Pancreas (tissue), 10 donors: ENCODE measurements around the gene ALLC. TPM values are rescaled to one million over a fixed set of nuclear protein-coding genes. Genes with fewer than 3 reads are reported as not detected.
A peak's percentile ranks its signal among the peaks of the same experiment; 100 is the strongest.

Experiments used
- ATAC-seq, 4 donors: fragments of 200-7000 bp; cut with Tn5 transposase; one replicate each; pipeline versions ENCODE4 v1.8.0 to v1.9.1; 2020; ENCODE audit warnings: mild to moderate bottlenecking in 4 of 4, moderate library complexity in 4 of 4
- DNase-seq, 6 donors: peaks; one replicate each; pipeline ENCODE4 v3.0.0-alpha.2; 2020
- FAIRE-seq: peaks from 2 replicates; lab custom pipeline; 2012; peaks lifted over from hg19 to GRCh38; lab: Jason Lieb, UNC
- H3K27ac ChIP-seq, 4 donors: fragments of 200-600 bp; sonication (generic); 1 replicate in 3 of 4; 2 replicates in 1 of 4; pipeline versions ENCODE4 v1.5.0 to v1.8.0; 2020
- H3K27me3 ChIP-seq, 4 donors: fragments of 200-600 bp; one replicate each; pipeline ENCODE4 v1.8.0; 2021
- H3K36me3 ChIP-seq, 3 donors: fragments of 200-600 bp; sonication (generic) in 1 of 3; one replicate each; pipeline versions ENCODE4 v1.5.0 to v1.8.0; 2020 to 2021
- H3K4me1 ChIP-seq, 3 donors: fragments of 200-600 bp; one replicate each; pipeline ENCODE4 v1.8.0; 2021
- H3K4me3 ChIP-seq, 4 donors: fragments of 200-600 bp; sonication (generic) in 2 of 4; one replicate each; pipeline versions ENCODE4 v1.5.0 to v1.8.0; 2020 to 2021
- H3K9me3 ChIP-seq, 4 donors: fragments of 200-600 bp; one replicate each; pipeline ENCODE4 v1.8.0; 2021
- WGBS, 2 donors: extraction: QIAGEN DNeasy Blood & Tissue Kit; methylation state at CpG; one replicate each; pipeline ENCODE4 v1.1.7; 2013; 5-methylcytosine and 5-hydroxymethylcytosine counted together
- intact Hi-C, 3 donors: fragments of 100-400 bp; cut with DNase I; formaldehyde crosslinking; loops; one replicate each; pipeline versions ENCODE4 v1.11.1 to v1.14.2; 2022
- polyA plus RNA-seq, 2 donors: library from polyadenylated mRNA; stranded (reverse); fragments of 200-250 nt; gene quantifications; one replicate each; pipeline ENCODE4 v1.2.3, GENCODE V29; 2013
- total RNA-seq, 6 donors: library from RNA; stranded (reverse); fragmentation: NEBNext Ultra II Directional in 4 of 6; extraction: Animal tissue kit (Norgen Biotek cat#: 25700) in 4 of 6; gene quantifications; one replicate each; pipeline versions ENCODE4 v1.2.1 to v1.2.4, GENCODE V29; 2021 to 2023
- TF ChIP-seq, protein P1 (sequence below), 4 donors: fragments of 200-600 bp; sonication (generic) in 3 of 4; IDR thresholded peaks; one replicate each; pipeline versions ENCODE4 v1.5.0 to v1.8.0; 2021; ENCODE audit warnings: antibody characterized with exemption in 4 of 4
- donor health status: healthy with polysubstance abuse.
- donor health status: DM: no; HTN: no; CAD: no; lungs with moderate emphysema.
- donor health status: DM: no; HTN: no; CAD: no.
- donor health status: control.
- donor health status: control.
- donor health status: Bipolar disorder and iron deficiency.
- donor health status: DM: yes; HTN: yes; CAD: no.
- donor health status: DM: no; HTN: no; CAD: no.
- donor health status: DM: no; HTN: no; CAD: no.
- donor health status: DM: yes; HTN: yes; CAD: no.

ALLC gene
- total and polyA plus RNA-seq, 8 donors, result 0.68 to 0.75 TPM; not detected in 6

DNA sequence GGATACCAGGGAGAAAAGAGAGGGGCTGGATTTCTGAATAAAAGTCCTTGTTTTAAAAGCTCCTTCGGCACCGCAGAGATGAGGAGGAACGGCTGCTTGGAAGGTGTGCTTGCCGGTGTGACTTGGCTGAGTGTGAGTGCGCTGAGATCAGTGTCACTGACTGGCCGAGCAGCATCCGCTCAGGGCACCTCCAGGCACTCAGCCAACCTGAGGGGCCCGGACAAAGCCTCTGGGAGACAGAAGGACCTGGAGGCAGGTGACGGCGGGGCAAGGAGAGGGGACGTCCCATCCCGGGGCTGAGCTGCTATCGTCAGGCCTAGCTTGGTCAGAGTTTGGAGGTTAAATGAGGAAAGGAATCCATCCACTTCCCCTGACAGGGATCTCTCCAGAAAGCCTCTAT is 16.8 kb upstream of the ALLC start:
- Histone ChIP-seq H3K27me3 (no peaks in the 10 kb centered on the region), H3K27ac (no peak overlapping the region), H3K4me3 (no peak overlapping the region), H3K9me3 (no peaks in the 10 kb centered on the region), H3K36me3 (no peaks in the 10 kb centered on the region), H3K4me1 (no peaks in the 10 kb centered on the region)
- intact Hi-C loops, result loop anchor here in 1 of 3 donors (10.0 kb wide), 1 partner anchor 216 kb away; no protein-coding TSS in a partner anchor
- DNase-seq, result peak in 1 of 6 donors; percentile 29
- FAIRE-seq, result no peak
- WGBS, 2 donors, result 74 to 83% methylated on average over 13 of the region's 13 CpGs
- ATAC-seq, result no peak
- TF ChIP-seq, protein P1, sequence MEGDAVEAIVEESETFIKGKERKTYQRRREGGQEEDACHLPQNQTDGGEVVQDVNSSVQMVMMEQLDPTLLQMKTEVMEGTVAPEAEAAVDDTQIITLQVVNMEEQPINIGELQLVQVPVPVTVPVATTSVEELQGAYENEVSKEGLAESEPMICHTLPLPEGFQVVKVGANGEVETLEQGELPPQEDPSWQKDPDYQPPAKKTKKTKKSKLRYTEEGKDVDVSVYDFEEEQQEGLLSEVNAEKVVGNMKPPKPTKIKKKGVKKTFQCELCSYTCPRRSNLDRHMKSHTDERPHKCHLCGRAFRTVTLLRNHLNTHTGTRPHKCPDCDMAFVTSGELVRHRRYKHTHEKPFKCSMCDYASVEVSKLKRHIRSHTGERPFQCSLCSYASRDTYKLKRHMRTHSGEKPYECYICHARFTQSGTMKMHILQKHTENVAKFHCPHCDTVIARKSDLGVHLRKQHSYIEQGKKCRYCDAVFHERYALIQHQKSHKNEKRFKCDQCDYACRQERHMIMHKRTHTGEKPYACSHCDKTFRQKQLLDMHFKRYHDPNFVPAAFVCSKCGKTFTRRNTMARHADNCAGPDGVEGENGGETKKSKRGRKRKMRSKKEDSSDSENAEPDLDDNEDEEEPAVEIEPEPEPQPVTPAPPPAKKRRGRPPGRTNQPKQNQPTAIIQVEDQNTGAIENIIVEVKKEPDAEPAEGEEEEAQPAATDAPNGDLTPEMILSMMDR (IDR thresholded peaks at IDR 0.05), result no peak

DNA sequence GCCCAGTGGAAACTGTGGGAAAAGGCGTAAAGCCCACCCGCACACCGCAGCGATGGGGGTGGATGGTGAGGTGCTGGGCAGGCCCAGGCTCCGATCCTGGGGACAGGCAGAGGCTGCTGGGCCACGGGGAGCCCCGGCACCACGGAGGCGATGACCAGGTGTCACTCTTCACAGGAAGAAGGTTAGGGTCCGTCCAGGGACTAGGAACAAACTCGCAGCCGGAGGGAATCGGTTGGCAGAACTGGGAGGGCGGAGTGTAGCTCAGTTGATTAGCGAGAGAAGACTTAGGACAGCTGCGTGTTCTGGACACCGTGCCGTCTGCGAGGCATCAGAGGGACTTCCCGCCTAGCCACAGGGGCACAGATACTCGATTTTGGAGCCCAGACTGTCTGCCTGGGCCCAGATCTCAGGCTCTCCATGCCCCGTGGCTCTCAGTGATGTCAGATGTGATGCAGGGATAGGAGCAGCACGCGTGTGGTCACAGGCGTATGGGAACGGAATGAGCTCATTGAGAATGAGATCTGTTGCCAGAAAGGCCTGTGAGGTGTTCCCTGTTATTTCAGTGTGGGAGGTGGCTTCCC is 16.1 kb upstream of the ALLC start:
- TF ChIP-seq, protein P1 (IDR thresholded peaks at IDR 0.05), result no peak
- WGBS, 2 donors, result 80 to 85% methylated on average over 26 of the region's 26 CpGs
- Histone ChIP-seq H3K4me3 (no peak overlapping the region), H3K36me3 (no peaks in the 10 kb centered on the region), H3K9me3 (no peaks in the 10 kb centered on the region), H3K27me3 (no peaks in the 10 kb centered on the region), H3K4me1 (no peaks in the 10 kb centered on the region), H3K27ac (no peak overlapping the region)
- intact Hi-C loops, result loop anchor here in 1 of 3 donors (10.0 kb wide), 1 partner anchor 217 kb away; no protein-coding TSS in a partner anchor
- ATAC-seq (no peak), FAIRE-seq (no peak), DNase-seq (peak in 2 of 6 donors; percentile 8 to 35)

DNA sequence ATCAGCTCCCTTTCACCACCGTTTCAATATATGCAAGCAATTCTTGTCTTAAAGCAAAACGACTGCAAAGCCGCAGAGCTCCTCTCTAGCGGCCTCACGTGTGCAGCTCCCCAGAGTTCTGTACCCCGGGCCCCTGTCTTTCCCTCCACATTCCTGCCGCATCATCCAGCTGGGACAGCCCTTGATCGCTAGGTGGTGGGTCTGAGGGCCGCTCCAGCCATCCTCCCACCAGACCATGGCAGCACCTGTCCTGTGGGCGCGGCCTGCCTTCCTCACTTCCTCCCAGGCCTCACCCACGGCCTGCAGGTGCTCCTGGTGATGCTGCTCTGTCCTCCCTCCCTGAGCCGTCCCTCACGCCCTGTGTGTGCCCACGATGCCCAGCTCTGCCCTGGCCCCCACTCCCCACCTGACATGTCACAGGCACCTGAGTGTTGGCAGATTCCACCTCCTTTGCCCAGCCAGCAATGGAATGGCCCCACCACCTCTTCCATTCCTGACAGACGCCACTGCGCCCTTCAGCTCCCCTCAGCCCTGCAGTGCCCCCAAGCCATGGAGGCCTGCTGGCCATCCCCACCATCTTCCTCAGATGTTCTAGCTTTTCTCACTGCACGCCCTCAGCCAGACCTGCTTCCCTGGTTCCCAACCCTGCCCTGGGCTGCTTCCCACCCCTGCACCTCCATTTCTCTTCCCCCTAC is 15.3 kb upstream of the ALLC start:
- intact Hi-C loops, result loop anchor here in 1 of 3 donors (10.0 kb wide), 1 partner anchor 218 kb away; no protein-coding TSS in a partner anchor
- Histone ChIP-seq H3K27ac (no peak overlapping the region), H3K4me3 (no peak overlapping the region), H3K27me3 (no peaks in the 10 kb centered on the region), H3K9me3 (no peaks in the 10 kb centered on the region), H3K36me3 (no peaks in the 10 kb centered on the region), H3K4me1 (no peaks in the 10 kb centered on the region)
- TF ChIP-seq, protein P1 (IDR thresholded peaks at IDR 0.05), result no peak
- WGBS, 2 donors, result 74 to 86% methylated on average over 18 of the region's 18 CpGs
- DNase-seq (peak in 2 of 6 donors; percentile 4 to 48), ATAC-seq (no peak), FAIRE-seq (no peak)

DNA sequence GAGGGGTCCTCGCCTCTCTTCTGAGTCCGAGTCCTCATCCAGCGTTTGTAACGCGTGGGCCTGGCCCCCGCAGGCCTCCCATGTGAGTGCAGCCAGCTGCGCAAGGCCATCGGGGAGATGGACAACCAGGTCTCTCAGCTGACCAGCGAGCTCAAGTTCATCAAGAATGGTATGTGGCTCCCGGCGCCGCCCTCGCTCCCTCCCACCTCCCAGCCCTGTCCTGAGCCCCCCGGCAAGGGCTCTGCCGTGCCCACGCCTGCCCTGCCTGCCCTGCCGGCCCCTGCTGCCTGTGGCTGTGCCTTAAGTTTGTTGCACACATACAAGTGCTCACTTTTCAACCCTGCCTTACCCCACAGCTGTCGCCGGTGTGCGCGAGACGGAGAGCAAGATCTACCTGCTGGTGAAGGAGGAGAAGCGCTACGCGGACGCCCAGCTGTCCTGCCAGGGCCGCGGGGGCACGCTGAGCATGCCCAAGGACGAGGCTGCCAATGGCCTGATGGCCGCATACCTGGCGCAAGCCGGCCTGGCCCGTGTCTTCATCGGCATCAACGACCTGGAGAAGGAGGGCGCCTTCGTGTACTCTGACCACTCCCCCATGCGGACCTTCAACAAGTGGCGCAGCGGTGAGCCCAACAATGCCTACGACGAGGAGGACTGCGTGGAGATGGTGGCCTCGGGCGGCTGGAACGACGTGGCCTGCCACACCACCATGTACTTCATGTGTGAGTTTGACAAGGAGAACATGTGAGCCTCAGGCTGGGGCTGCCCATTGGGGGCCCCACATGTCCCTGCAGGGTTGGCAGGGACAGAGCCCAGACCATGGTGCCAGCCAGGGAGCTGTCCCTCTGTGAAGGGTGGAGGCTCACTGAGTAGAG is 14.4 kb upstream of the ALLC start:
- 82 to 90% methylated on average over 48 of the region's 48 CpGs for WGBS, 2 donors

More for the DNA sequence above, 14.4 kb upstream of the ALLC start:
- ATAC-seq (no peak), FAIRE-seq (no peak), DNase-seq (peak in 1 of 6 donors; percentile 41)
- Histone ChIP-seq H3K36me3 (no peaks in the 10 kb centered on the region), H3K27me3 (no peaks in the 10 kb centered on the region), H3K27ac (no peak overlapping the region), H3K4me3 (no peak overlapping the region), H3K9me3 (no peaks in the 10 kb centered on the region), H3K4me1 (no peaks in the 10 kb centered on the region)
- intact Hi-C loops, result loop anchor here in 1 of 3 donors (10.0 kb wide), 1 partner anchor 219 kb away; no protein-coding TSS in a partner anchor
- TF ChIP-seq, protein P1 (IDR thresholded peaks at IDR 0.05), result no peak
